Lower leg skin (tissue), 3 donors: ENCODE data around the gene PARN.

ENCODE experiments used
- CTCF ChIP-seq, 3 donors: fragments of 450-650 bp; IDR thresholded peaks; one replicate each; pipeline ENCODE4 v1.5.1; 2016; ENCODE audit warnings: antibody characterized with exemption in 3 of 3, mild to moderate bottlenecking in 3 of 3, moderate library complexity in 2 of 3
- POLR2A ChIP-seq, 2 donors: fragments of 450-650 bp; IDR thresholded peaks; one replicate each; pipeline ENCODE4 v1.6.1; 2016 to 2017; ENCODE audit warnings: antibody characterized with exemption in 2 of 2, mild to moderate bottlenecking in 1 of 2, moderate library complexity in 1 of 2

DNA sequence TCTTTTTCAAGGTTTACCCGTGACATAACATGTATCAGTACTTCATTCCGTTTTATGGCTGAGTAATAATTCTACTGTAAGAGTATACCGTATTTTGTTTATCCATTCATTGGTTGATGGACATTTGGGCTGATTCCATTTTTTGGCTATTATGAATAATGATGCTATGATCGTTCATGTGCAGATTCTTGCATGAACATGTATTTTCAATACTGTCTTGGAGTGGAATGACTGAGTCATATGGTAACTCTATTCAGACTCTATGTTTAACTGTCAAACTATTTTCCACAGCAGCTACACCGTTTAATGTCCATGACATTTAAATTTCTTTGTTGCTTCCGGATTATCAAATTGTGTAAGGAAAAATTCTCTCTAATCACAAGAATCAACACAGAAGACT, 20.6 kb upstream of the PARN start:
- TF ChIP-seq CTCF (IDR thresholded peaks at IDR 0.05) (no peak), POLR2A (IDR thresholded peaks at IDR 0.05) (no peak)
